Stomach (tissue), 9 donors: ENCODE measurements around the gene WFDC13. TPM values are rescaled to one million over a fixed set of nuclear protein-coding genes. Genes with fewer than 3 reads are reported as not detected.

Source experiments
- DNase-seq, 2 donors: peaks; one replicate each; pipeline versions ENCODE4 v3.0.0 to v3.0.0-alpha.2; 2013 to 2019
- H3K27ac ChIP-seq, 5 donors: fragments of 200-600 bp in 4 of 5; sonication (generic) in 4 of 5; one replicate each; pipeline ENCODE4 v1.5.1; 2013 to 2019; ENCODE audit warnings: mild to moderate bottlenecking in 1 of 5, moderate library complexity in 1 of 5
- H3K27me3 ChIP-seq, 3 donors: fragments of 200-600 bp; sonication (generic); one replicate each; pipeline ENCODE4 v1.5.1; 2017 to 2019; ENCODE audit warnings: mixed run types in 1 of 3
- H3K36me3 ChIP-seq, 4 donors: fragments of 200-600 bp; sonication (generic); 1 replicate in 3 of 4; 2 replicates in 1 of 4; pipeline ENCODE4 v1.5.1; 2016 to 2019
- H3K4me1 ChIP-seq, 4 donors: fragments of 200-600 bp; sonication (generic); one replicate each; pipeline ENCODE4 v1.5.1; 2016 to 2019
- H3K4me3 ChIP-seq, 4 donors: fragments of 200-600 bp; sonication (generic) in 3 of 4; one replicate each; pipeline ENCODE4 v1.5.1; 2016 to 2019; ENCODE audit warnings: mild to moderate bottlenecking in 1 of 4
- H3K9me3 ChIP-seq, 4 donors: fragments of 200-600 bp; sonication (generic); one replicate each; pipeline ENCODE4 v1.5.1; 2016 to 2019
- EP300 ChIP-seq: sonication (generic); formaldehyde crosslinking; IDR thresholded peaks from one replicate; pipeline ENCODE4 v1.6.1; 2017; ENCODE audit warnings: antibody characterized with exemption
- POLR2A ChIP-seq, 4 donors: fragments of 450-650 bp; IDR thresholded peaks; one replicate each; pipeline ENCODE4 v1.6.1; 2016; ENCODE audit warnings: antibody characterized with exemption in 4 of 4, control low read depth in 2 of 4, mild to moderate bottlenecking in 1 of 4, moderate library complexity in 1 of 4
- POLR2AphosphoS5 ChIP-seq, 3 donors: sonication (generic); formaldehyde crosslinking; IDR thresholded peaks; one replicate each; pipeline ENCODE4 v1.6.1; 2016; ENCODE audit warnings: antibody characterized with exemption in 3 of 3
- WGBS, 5 donors: extraction: QIAGEN DNeasy Blood & Tissue Kit in 3 of 5; methylation state at CpG; one replicate each; pipeline versions ENCODE4 v1.1.5 to v1.1.7; 2013 to 2018; 5-methylcytosine and 5-hydroxymethylcytosine counted together
- intact Hi-C: fragments of 100-400 bp; cut with DNase I; formaldehyde crosslinking; loops from one replicate; pipeline ENCODE4 v1.15.1; 2023; ENCODE audit warnings: low total_unique reads
- polyA plus RNA-seq, 3 donors: library from polyadenylated mRNA; stranded (reverse); fragments of 200-250 nt; gene quantifications; one replicate each; pipeline ENCODE4 v1.2.3, GENCODE V29; 2013
- total RNA-seq, 5 donors: library from RNA; depleted of rRNA; stranded (reverse); fragments of >200 nt; gene quantifications; one replicate each; pipeline versions ENCODE4 v1.1.0 to v1.2.3, GENCODE V29; 2014 to 2016
- TF ChIP-seq, protein P1 (sequence below), 7 experiments: fragments of 450-650 bp in 4 of 7; fragments of 200-600 bp in 3 of 7; sonication (generic) in 3 of 7; IDR thresholded peaks; one replicate each; pipeline ENCODE4 v1.5.1; 2016 to 2019; ENCODE audit warnings: antibody characterized with exemption in 7 of 7, control low read depth in 2 of 7, mild to moderate bottlenecking in 1 of 7
- donor health status: healthy with polysubstance abuse.
- donor health status: Bipolar disorder and iron deficiency.
- donor health status: healthy.

WFDC13 gene
- total and polyA plus RNA-seq, 8 donors = not detected

DNA sequence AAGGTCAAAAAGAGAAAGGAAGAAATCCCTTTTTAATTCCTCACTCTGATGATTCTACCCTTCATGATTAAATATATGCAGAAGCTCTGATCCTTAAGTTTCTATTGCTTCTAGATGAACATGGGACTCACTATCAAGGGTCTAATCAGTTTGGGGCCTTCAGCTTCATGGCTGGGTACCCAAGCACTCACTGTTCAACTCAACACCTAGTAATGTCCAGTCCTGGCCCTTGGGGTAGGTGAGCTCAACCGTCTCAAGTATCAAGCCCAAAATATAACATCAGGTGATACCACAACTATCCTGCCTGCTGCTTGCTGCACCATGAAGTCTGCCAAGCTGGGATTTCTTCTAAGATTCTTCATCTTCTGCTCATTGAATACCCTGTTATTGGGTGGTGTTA lies 20.2 kb downstream of the WFDC13 start, which contains the start of gene SPINT4:
SPINT4 (plus strand) TSS at position 301 of the 400 bp plus-strand sequence; CDS start at position 322, 21 bp downstream.
- intact Hi-C loops = no loop called here
- 71 to 84% (median 77%) methylated on average over 1 of the region's 1 CpG for WGBS, 5 donors
- TF ChIP-seq, protein P1, sequence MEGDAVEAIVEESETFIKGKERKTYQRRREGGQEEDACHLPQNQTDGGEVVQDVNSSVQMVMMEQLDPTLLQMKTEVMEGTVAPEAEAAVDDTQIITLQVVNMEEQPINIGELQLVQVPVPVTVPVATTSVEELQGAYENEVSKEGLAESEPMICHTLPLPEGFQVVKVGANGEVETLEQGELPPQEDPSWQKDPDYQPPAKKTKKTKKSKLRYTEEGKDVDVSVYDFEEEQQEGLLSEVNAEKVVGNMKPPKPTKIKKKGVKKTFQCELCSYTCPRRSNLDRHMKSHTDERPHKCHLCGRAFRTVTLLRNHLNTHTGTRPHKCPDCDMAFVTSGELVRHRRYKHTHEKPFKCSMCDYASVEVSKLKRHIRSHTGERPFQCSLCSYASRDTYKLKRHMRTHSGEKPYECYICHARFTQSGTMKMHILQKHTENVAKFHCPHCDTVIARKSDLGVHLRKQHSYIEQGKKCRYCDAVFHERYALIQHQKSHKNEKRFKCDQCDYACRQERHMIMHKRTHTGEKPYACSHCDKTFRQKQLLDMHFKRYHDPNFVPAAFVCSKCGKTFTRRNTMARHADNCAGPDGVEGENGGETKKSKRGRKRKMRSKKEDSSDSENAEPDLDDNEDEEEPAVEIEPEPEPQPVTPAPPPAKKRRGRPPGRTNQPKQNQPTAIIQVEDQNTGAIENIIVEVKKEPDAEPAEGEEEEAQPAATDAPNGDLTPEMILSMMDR (IDR thresholded peaks at IDR 0.05) = no peak
- TF ChIP-seq EP300 = no peak
- TF ChIP-seq POLR2A (IDR thresholded peaks at IDR 0.05) = no peak
- TF ChIP-seq POLR2AphosphoS5 (IDR thresholded peaks at IDR 0.05) = no peak
- H3K36me3 ChIP-seq = no peaks in the 10 kb centered on the region
- no peaks in the 10 kb centered on the region for H3K27me3 ChIP-seq
- DNase-seq = no peak
- peaks cover 0 to 4% (median 0%) of the 10 kb centered on the region in 4 donors for H3K9me3 ChIP-seq
- no peaks in the 10 kb centered on the region for H3K4me1 ChIP-seq
- H3K27ac ChIP-seq = no peak within 1 kb of the TSS
- H3K4me3 ChIP-seq = no peak within 1 kb of the TSS

DNA sequence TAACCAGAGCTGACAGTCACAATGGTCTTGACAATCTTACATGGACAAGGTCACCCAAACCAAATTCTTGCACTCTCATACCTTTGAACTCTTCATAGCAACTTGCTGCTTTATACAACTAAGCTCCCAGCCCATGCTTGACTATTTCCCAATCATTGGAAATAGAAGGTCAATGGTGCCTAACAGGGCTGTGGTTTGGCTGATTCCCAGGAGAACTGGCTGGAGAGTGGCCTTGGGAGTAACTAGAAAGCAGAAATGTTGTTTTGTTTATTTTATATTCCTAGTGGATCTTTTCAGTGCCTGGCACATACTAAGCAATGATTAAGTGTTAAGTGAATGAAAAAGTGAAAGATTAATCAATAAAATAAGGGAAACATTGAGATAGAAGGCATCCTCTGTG lies 23.3 kb downstream of the WFDC13 start:
- no peak for DNase-seq
- intact Hi-C loops = no loop called here
- no peak overlapping the region for H3K27ac ChIP-seq
- TF ChIP-seq, protein P1 (IDR thresholded peaks at IDR 0.05) = no peak
- TF ChIP-seq POLR2AphosphoS5 (IDR thresholded peaks at IDR 0.05) (no peak), EP300 (no peak)
- no peak overlapping the region for H3K4me3 ChIP-seq
- no peaks in the 10 kb centered on the region for H3K9me3 ChIP-seq
- no peaks in the 10 kb centered on the region for H3K4me1 ChIP-seq
- H3K36me3 ChIP-seq = no peaks in the 10 kb centered on the region
- no peaks in the 10 kb centered on the region for H3K27me3 ChIP-seq

DNA sequence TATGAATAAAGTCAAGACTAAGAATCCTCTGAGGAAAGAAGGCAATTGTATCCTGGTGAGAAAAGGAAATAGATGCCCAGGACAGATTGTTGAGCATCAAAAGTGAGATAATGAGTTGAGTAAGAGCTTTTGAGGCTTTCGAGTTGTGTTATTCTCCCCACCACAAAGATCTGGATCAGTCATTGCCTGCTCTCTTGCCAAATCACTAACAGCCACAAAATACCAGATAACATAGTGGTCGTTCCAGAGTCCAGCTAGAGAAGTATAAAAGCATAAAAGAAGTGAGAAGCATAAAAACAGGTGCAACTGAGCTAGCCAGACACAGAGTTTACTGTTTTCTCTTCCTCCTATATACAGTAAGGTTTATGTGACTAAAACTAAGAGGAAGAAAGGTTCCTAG lies 25.2 kb downstream of the WFDC13 start:
- no peaks in the 10 kb centered on the region for H3K27me3 ChIP-seq
- H3K9me3 ChIP-seq = peaks cover 0 to 9% (median 9%) of the 10 kb centered on the region in 4 donors
- 25 to 43% (median 37%) methylated on average over 2 of the region's 2 CpGs for WGBS, 5 donors
- no peak overlapping the region for H3K27ac ChIP-seq
- H3K4me1 ChIP-seq = no peaks in the 10 kb centered on the region
- H3K36me3 ChIP-seq = no peaks in the 10 kb centered on the region
- DNase-seq = no peak
- H3K4me3 ChIP-seq = no peak overlapping the region
- intact Hi-C loops = no loop called here
- TF ChIP-seq POLR2A (IDR thresholded peaks at IDR 0.05) = no peak
- TF ChIP-seq, protein P1 (IDR thresholded peaks at IDR 0.05) = no peak
- TF ChIP-seq EP300 = no peak
- TF ChIP-seq POLR2AphosphoS5 (IDR thresholded peaks at IDR 0.05) = no peak

DNA sequence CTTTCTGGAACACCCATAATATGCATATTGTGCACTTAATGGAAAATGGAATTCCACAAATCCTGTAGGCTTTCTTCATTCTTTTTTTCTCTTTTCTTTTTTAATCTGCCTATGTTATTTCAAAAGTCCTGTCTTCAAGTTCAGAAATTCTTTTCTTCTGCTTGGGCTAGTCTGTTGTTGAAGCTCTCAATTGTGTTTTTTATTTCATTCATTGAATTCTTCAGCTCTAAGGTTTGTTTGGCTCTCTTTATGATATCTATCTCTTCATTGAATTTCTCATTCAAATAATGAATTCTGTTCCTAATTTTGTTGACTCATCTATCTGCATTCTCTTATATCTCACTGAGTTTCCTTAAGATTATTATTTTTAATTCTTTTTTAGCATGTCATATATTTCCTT lies 30.4 kb downstream of the WFDC13 start:
- intact Hi-C loops = no loop called here
- Histone ChIP-seq H3K9me3 (peaks cover 0 to 23% (median 19%) of the 10 kb centered on the region in 4 donors), H3K4me1 (no peaks in the 10 kb centered on the region), H3K27me3 (no peaks in the 10 kb centered on the region), H3K4me3 (no peak overlapping the region), H3K36me3 (no peaks in the 10 kb centered on the region), H3K27ac (no peak overlapping the region)
- TF ChIP-seq POLR2AphosphoS5 (IDR thresholded peaks at IDR 0.05) (no peak), EP300 (no peak), POLR2A (IDR thresholded peaks at IDR 0.05) (no peak)
- TF ChIP-seq, protein P1 (IDR thresholded peaks at IDR 0.05) = no peak
- no peak for DNase-seq
